ENCODE data around the gene REV1.
A peak's percentile ranks its signal among the peaks of the same experiment; 100 is the strongest.

Gene REV1

DNA sequence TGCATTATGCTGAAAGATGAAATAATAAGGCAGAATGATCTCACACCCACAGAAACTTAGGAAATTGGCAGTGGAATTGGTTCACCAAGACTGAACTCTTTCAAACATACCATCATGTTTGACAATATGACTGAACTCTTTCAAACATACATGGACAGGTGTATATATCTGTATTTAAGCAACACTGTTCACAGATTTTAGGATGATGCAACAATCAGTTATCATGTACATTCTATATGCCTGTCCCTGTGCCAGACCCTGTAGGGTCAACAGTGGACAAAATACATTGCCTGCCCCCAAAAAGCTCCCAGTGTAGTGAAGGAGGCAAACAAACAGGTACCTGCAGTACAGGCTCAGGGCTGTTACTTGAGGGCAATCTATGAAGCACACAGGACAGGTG is 2.9 kb upstream of the REV1 start:
- TF ChIP-seq POLR2AphosphoS5 (IDR thresholded peaks at IDR 0.05; ENCODE audit: low read depth, low read length) = no peak
- TF ChIP-seq FOXP2 (optimal IDR thresholded peaks at IDR 0.05; ENCODE audit: borderline replicate concordance, extremely low read depth, extremely low read length, insufficient read depth) = no peak
- no peak for TF ChIP-seq TAF1 (IDR thresholded peaks at IDR 0.05; ENCODE audit: borderline replicate concordance, insufficient read depth, low read length)
- TF ChIP-seq SIN3A (IDR thresholded peaks at IDR 0.05; ENCODE audit: borderline replicate concordance, insufficient read depth, low read length) = no peak
- TF ChIP-seq, protein P1, sequence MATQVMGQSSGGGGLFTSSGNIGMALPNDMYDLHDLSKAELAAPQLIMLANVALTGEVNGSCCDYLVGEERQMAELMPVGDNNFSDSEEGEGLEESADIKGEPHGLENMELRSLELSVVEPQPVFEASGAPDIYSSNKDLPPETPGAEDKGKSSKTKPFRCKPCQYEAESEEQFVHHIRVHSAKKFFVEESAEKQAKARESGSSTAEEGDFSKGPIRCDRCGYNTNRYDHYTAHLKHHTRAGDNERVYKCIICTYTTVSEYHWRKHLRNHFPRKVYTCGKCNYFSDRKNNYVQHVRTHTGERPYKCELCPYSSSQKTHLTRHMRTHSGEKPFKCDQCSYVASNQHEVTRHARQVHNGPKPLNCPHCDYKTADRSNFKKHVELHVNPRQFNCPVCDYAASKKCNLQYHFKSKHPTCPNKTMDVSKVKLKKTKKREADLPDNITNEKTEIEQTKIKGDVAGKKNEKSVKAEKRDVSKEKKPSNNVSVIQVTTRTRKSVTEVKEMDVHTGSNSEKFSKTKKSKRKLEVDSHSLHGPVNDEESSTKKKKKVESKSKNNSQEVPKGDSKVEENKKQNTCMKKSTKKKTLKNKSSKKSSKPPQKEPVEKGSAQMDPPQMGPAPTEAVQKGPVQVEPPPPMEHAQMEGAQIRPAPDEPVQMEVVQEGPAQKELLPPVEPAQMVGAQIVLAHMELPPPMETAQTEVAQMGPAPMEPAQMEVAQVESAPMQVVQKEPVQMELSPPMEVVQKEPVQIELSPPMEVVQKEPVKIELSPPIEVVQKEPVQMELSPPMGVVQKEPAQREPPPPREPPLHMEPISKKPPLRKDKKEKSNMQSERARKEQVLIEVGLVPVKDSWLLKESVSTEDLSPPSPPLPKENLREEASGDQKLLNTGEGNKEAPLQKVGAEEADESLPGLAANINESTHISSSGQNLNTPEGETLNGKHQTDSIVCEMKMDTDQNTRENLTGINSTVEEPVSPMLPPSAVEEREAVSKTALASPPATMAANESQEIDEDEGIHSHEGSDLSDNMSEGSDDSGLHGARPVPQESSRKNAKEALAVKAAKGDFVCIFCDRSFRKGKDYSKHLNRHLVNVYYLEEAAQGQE (IDR thresholded peaks at IDR 0.05; ENCODE audit: insufficient read depth in 1 of 2, low read depth in 2 of 2, low read length in 2 of 2) = no peak

DNA sequence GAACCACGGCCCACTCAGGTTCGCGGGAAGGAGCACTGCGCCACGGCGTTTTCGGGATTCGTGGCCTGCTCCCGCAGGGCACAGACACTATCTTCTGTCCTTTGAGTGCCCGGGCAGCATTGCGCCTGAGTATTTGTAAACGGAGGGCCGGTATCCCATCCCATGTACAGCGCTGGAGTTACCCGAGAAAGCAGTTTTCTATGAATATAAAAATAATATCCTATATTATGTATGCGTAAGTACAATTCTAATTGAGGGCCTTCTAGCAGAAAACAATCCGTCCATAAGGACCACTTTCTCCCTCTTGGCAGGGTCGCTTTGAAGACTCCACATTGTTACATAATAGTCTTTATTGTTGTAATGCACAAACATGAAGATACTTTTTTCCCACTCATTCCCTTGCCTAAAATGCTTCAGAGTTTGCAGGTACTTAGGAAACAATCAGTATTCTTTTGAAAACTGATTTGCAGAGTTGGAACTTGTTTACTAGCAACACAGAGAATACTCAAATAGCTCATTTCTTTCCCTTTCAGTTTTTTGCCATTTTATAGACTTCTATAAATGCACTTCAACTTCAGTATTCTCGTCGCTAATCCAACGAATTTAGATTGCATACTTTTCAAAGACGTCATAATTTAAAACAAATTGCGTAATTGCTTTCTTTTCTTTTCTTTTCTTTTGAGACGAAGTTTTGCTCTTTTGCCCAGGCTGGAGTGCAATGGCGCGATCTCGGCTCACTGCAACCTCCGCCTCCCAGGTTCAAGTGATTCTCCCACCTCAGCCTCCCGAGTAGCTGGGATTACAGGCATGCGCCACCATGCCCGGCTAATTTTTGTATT is 1.0 kb upstream of the REV1 start:
- TF ChIP-seq POLR2AphosphoS5 (IDR thresholded peaks at IDR 0.05; ENCODE audit: low read depth, low read length) = no peak
- TF ChIP-seq SIN3A (IDR thresholded peaks at IDR 0.05; ENCODE audit: borderline replicate concordance, insufficient read depth, low read length) = no peak
- TF ChIP-seq FOXP2 (optimal IDR thresholded peaks at IDR 0.05; ENCODE audit: borderline replicate concordance, extremely low read depth, extremely low read length, insufficient read depth) = no peak
- TF ChIP-seq TAF1 (IDR thresholded peaks at IDR 0.05; ENCODE audit: borderline replicate concordance, insufficient read depth, low read length) = no peak
- TF ChIP-seq, protein P1 (IDR thresholded peaks at IDR 0.05; ENCODE audit: insufficient read depth in 1 of 2, low read depth in 2 of 2, low read length in 2 of 2) = no peak

DNA sequence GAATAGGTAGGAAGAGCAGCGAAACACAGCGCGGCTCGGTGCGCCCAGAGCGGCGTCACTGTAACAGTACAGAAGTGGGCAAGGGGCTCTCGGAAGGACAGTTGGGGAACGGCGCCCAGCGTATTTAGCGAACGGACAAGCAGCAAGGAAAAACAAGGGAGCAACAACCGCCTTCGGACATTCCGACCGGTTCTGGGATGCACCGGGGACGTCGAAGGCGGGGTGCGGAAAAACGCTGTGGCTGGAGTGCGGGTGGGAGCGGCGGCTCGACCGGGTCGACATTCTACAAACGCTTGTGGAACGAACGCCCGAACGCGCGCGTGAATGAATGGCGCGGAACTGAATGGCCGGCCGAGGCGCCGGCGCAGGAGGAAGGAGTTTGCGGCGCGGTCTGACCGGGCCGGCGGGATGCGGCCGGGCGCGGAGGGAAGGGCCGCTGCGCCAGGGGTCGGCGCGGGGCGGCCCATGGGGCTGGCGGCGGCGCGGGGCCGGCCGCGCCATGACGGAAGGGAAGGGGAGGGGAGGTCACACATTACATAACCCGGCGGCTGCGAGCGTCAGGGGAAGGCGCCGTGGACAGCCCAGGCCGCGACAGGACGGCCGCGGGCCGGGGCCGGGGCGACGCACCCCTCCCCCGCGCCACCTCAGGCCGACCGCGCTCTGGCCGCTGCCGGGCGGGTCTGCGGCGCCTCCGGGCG is 605 bp downstream of the REV1 start:
- TF ChIP-seq SIN3A (IDR thresholded peaks at IDR 0.05; ENCODE audit: borderline replicate concordance, insufficient read depth, low read length) (0 out of 2 replicates have a peak, but pooled peaks have one; percentile 16), POLR2AphosphoS5 (IDR thresholded peaks at IDR 0.05; ENCODE audit: low read depth, low read length) (no peak), FOXP2 (optimal IDR thresholded peaks at IDR 0.05; ENCODE audit: borderline replicate concordance, extremely low read depth, extremely low read length, insufficient read depth) (no peak)
- TF ChIP-seq, protein P1 (IDR thresholded peaks at IDR 0.05; ENCODE audit: insufficient read depth in 1 of 2, low read depth in 2 of 2, low read length in 2 of 2) = no peak

DNA sequence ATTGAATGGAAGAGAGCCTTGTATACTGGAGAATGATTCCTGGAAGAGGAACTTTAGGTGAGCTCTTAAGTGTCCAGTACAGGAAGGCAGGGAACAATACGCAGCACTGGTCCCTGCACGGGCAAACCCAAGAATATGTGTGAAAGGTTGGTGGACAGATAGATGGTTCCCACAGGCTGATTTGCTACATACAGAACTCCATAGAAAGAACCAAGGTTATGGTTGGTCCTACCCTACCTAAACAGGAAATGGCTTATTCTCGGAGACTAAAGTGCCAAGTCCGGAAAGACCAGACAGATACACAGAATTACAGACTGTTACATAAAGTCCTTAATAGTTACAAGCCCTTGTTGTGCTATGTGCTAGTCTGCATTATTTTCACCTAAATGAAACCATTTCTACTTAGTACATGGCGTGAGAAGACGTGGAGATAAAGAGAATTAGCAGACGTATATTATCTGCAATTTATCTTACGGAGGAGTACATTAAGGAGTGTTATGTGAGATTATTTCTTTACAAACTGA is 1.2 kb downstream of the REV1 start:
- TF ChIP-seq SIN3A (IDR thresholded peaks at IDR 0.05; ENCODE audit: borderline replicate concordance, insufficient read depth, low read length) (no peak), POLR2AphosphoS5 (IDR thresholded peaks at IDR 0.05; ENCODE audit: low read depth, low read length) (no peak), FOXP2 (optimal IDR thresholded peaks at IDR 0.05; ENCODE audit: borderline replicate concordance, extremely low read depth, extremely low read length, insufficient read depth) (no peak), TAF1 (IDR thresholded peaks at IDR 0.05; ENCODE audit: borderline replicate concordance, insufficient read depth, low read length) (no peak)
- TF ChIP-seq, protein P1 (IDR thresholded peaks at IDR 0.05; ENCODE audit: insufficient read depth in 1 of 2, low read depth in 2 of 2, low read length in 2 of 2) = no peak
